Effector memory CD4-positive, alpha-beta T cell (primary cell): ENCODE measurements around the gene MTG1.

Experiments used
- DNase-seq, 3 donors: peaks; one replicate each; pipeline ENCODE4 v3.0.0-alpha.2; 2020
- H3K27ac ChIP-seq: 2 replicates; pipeline ENCODE4 v1.7.0; 2013; ENCODE audit warnings: mild to moderate bottlenecking, low read length, moderate library complexity; ENCODE audit not compliant: insufficient read depth, poor library complexity, severe bottlenecking
- H3K27me3 ChIP-seq: replicated peaks from 2 replicates; pipeline ENCODE4 v1.7.0; 2013; ENCODE audit warnings: mild to moderate bottlenecking, low read length; ENCODE audit not compliant: insufficient read depth, control insufficient read depth, poor library complexity, severe bottlenecking
- H3K36me3 ChIP-seq: 2 replicates; pipeline ENCODE4 v1.7.0; 2013; ENCODE audit warnings: mild to moderate bottlenecking, low read length, moderate library complexity; ENCODE audit not compliant: control insufficient read depth, insufficient read depth
- H3K4me1 ChIP-seq: 2 replicates; pipeline ENCODE4 v1.7.0; 2013; ENCODE audit warnings: low read length, mild to moderate bottlenecking; ENCODE audit not compliant: control insufficient read depth, insufficient read depth, poor library complexity, severe bottlenecking
- H3K4me3 ChIP-seq: 2 replicates; pipeline ENCODE4 v1.7.0; 2013; ENCODE audit warnings: low read length, low read depth, mild to moderate bottlenecking; ENCODE audit not compliant: insufficient read depth, poor library complexity, severe bottlenecking
- H3K9me3 ChIP-seq: 2 replicates; pipeline ENCODE4 v1.7.0; 2013; ENCODE audit warnings: mild to moderate bottlenecking, low read length, moderate library complexity; ENCODE audit not compliant: control insufficient read depth
- total RNA-seq, 3 donors: gene quantifications; one replicate each; lab custom pipeline; 2026; lab: John Stamatoyannopoulos, UW

Gene MTG1, protein sequence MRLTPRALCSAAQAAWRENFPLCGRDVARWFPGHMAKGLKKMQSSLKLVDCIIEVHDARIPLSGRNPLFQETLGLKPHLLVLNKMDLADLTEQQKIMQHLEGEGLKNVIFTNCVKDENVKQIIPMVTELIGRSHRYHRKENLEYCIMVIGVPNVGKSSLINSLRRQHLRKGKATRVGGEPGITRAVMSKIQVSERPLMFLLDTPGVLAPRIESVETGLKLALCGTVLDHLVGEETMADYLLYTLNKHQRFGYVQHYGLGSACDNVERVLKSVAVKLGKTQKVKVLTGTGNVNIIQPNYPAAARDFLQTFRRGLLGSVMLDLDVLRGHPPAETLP
- total RNA-seq = 5.2 to 11.9 (median 10.6) reads per million in 3 donors

DNA sequence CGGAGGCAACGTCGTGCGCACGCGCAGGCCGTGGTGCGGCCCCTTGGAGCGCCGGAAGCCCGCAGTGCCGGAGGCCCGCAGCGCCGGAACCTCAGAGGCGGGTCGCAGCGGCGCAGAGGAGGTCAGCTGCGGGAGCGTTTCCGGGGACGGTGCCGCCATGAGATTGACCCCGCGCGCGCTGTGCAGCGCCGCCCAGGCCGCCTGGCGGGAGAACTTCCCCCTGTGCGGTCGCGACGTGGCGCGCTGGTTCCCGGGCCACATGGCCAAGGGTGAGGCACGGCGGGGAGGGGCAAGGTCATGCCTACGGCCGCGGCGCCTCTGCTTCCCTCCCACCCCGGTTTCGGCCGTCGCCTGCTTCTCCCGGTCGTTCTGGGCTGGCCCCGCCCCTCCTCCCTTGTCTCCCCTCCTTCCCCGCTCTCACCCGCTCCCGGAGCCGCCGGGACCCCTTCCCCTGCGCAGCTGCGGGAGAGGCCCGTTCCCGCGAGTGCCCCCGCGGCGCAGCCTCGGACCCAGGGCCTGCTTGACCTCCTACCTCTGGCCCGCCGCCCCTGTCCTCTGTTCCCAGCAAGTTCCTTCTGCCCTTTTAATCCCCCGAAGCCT is at the start of gene MTG1:
Gene MTG1, plus strand, starts transcription at position 94 of the 600 bp plus-strand sequence. Its CDS starts 64 bp downstream, at position 158.
- Histone ChIP-seq H3K4me3 (peak within 1 kb of the TSS; percentile 91), H3K4me1 (peaks cover 33% of the 10 kb centered on the region), H3K27ac (peak within 1 kb of the TSS; percentile 75), H3K36me3 (peaks cover 22% of the 10 kb centered on the region), H3K9me3 (no peaks in the 10 kb centered on the region), H3K27me3 (no peaks in the 10 kb centered on the region)
- peak; percentile 86 to 90 (median 88) for DNase-seq

DNA sequence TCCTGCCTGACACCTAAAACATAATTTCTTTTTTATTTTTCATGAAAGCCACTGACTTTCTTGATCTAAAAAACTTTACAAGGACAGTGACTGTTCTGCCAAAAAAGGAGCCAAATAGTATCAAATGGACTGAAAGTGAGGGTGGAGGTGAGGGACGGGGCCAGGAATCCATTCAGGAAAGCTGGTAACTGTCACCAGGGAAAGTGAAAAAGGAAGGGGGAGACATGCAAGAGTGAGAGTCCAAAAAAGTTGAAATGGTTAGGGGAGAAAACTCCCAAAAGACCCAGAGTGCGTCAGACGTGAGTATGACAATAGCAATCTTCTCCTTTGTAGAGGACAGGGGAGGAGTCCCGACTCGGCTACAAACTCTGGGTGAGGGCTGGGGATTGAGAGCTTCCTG is 49.7 kb upstream of the MTG1 start:
- Histone ChIP-seq H3K27me3 (peaks cover 34% of the 10 kb centered on the region), H3K4me1 (no peaks in the 10 kb centered on the region), H3K27ac (no peak overlapping the region), H3K36me3 (no peaks in the 10 kb centered on the region), H3K9me3 (no peaks in the 10 kb centered on the region), H3K4me3 (no peak overlapping the region)
- no peak for DNase-seq

DNA sequence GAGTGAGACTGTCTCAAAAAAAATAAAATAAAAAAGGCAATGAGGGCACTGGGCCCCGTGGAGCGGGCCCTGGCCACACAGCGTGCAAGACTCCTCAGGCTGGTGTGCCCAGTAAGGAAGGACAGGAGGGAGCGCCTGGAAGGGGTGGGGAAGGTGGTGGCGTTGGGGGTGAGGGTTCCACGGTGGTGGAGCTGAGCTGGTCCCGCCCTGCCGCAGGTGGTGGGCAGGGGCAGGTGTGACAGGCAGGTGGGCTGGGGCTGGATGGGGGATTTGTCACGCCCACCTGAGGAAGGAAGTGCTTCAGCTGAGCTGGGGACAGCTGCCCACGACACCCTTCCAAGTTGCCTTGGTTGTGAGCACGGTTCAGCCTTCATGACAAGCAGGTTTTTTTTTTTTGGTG is 47.5 kb upstream of the MTG1 start:
- no peaks in the 10 kb centered on the region for H3K9me3 ChIP-seq
- H3K4me3 ChIP-seq = no peak overlapping the region
- no peak for DNase-seq
- H3K4me1 ChIP-seq = no peaks in the 10 kb centered on the region
- peaks cover 34% of the 10 kb centered on the region for H3K27me3 ChIP-seq
- H3K27ac ChIP-seq = no peak overlapping the region
- no peaks in the 10 kb centered on the region for H3K36me3 ChIP-seq

DNA sequence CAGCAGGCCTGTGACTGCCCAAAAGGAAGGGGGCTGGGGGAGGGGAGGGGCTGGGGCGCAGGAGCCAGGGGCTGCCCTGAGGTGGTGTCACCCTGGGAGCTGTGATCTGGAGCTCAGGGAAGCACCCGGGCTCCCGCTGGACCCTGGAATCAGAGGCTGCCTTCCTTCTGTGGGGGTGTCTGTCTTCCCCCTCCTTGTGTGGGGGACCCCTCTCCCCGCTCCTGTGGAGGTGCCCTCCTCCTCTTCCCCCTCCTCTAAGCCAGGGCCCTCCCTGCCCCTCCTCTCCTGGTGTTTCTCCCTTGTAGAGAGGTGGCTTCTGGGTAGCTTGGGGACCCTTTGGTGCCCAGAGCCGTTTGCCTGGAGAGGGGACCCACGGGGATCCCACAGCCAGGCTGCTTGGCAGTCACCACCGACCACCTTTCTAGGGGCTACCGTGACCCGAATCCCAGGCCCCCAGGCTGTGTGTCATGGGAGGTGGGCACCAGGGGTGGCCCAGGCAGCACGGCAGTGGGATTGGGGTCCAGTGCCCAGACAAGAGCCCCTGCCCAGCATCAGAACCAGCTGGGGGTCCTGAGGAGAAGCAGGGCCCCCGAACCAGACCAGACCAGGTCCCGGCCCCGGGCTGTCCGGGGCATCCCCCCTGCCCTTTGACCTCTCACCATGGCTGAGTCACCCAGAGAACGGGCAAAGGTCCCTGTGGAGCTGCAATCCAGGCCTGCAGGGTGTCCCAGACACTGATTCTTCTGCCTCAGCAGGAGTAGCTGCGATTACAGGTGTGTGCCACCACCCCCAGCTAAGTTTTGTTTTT is 46.0 kb upstream of the MTG1 start:
- no peaks in the 10 kb centered on the region for H3K4me1 ChIP-seq
- peaks cover 34% of the 10 kb centered on the region for H3K27me3 ChIP-seq
- no peaks in the 10 kb centered on the region for H3K9me3 ChIP-seq
- DNase-seq = no peak
- H3K4me3 ChIP-seq = no peak overlapping the region
- no peaks in the 10 kb centered on the region for H3K36me3 ChIP-seq
- no peak overlapping the region for H3K27ac ChIP-seq

DNA sequence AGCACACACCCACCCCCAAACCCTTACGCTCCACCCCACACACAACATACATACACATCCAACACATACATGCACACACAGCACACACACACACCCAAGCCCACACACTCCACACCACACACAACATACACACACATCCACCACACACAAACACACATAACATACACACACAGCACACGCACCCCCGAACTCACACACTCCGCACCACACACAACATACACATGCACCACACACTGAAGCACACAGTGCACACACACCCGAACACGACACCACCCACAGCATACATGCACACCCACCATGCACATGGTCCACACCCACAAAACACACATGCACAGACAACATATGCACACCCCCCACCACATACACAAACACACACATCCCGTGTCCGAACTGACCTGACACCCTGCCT is 44.8 kb upstream of the MTG1 start:
- Histone ChIP-seq H3K27me3 (peaks cover 27% of the 10 kb centered on the region), H3K4me1 (no peaks in the 10 kb centered on the region), H3K9me3 (no peaks in the 10 kb centered on the region), H3K27ac (no peak overlapping the region), H3K36me3 (no peaks in the 10 kb centered on the region), H3K4me3 (no peak overlapping the region)
- no peak for DNase-seq

DNA sequence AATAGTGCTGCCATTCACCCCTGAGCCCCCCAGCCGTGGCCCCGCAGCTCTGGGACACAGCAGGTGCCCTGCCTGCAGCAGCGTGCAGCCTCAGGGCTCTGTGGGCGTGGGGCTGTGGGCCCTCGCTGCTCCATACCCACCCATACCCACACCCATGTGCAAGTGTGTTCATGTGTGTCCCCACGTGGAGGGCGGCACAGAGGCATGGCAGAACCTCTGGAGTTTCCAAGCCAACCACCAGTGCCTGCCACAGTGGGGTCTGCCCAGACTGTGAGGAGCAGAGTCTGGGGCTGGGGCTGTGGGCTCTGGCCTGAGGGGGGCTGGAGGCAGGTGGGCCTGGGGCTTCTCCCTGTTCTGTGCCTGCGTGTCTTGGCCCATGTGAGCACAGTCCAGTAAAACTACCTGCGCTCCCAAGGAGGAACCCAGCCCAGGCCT is 44.4 kb upstream of the MTG1 start:
- Histone ChIP-seq H3K36me3 (no peaks in the 10 kb centered on the region), H3K9me3 (no peaks in the 10 kb centered on the region), H3K4me3 (no peak overlapping the region), H3K27ac (no peak overlapping the region), H3K4me1 (no peaks in the 10 kb centered on the region), H3K27me3 (peaks cover 24% of the 10 kb centered on the region)
- no peak for DNase-seq

DNA sequence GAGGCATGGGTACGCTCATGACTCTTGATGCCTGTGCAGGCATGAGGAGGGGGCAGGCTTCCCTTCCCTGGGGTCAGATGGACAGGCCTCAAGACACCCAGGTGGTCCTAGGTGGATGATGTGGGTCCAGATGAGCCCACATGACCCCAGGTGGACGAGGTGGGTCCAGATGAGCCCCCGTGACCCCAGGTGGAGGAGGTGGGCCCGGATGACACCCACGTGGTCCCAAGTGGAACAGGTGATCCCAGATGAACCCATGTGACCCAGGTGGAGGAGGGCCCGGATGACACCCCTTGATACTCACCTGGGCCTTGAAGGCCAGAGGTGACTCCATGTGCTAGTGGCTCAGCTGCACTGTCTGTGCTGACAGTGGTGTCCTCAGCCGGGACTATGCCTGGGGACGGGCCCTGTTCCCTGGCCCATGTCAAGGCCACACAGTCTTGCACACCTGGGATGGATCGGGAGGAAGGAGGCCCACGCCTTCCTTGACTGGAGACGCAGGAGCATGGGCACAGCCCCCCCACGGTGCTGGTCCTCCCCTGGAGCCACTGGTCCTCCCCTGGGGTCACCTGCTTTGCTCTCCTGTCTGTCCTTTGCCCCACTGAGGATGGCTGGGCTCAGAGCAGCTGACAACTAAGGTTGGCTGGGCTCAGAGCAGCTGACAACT is 43.5 kb upstream of the MTG1 start:
- no peak for DNase-seq
- Histone ChIP-seq H3K4me3 (no peak overlapping the region), H3K27me3 (peaks cover 18% of the 10 kb centered on the region), H3K36me3 (no peaks in the 10 kb centered on the region), H3K27ac (no peak overlapping the region), H3K9me3 (no peaks in the 10 kb centered on the region), H3K4me1 (no peaks in the 10 kb centered on the region)

DNA sequence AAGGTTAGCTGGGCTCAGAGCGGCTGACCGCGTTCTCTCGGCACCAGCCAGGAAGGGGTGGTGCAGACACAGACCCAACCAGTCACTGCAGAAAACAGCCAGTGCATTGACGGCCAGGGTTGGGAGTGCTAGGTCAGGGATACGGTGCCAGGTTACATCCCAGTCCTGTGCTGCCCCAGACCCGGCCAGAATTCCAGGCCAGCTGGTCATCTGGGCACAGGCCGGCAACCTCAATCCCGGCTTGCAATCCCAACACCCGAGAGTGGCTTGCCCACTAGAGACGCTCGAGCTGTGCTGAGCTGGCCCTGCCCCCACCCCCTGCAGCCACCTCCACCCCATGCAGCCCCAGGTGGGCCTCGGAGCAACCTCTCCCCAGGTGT is 43.0 kb upstream of the MTG1 start:
- no peaks in the 10 kb centered on the region for H3K4me1 ChIP-seq
- H3K27ac ChIP-seq = no peak overlapping the region
- no peak overlapping the region for H3K4me3 ChIP-seq
- no peaks in the 10 kb centered on the region for H3K9me3 ChIP-seq
- DNase-seq = no peak
- no peaks in the 10 kb centered on the region for H3K36me3 ChIP-seq
- H3K27me3 ChIP-seq = peaks cover 13% of the 10 kb centered on the region

DNA sequence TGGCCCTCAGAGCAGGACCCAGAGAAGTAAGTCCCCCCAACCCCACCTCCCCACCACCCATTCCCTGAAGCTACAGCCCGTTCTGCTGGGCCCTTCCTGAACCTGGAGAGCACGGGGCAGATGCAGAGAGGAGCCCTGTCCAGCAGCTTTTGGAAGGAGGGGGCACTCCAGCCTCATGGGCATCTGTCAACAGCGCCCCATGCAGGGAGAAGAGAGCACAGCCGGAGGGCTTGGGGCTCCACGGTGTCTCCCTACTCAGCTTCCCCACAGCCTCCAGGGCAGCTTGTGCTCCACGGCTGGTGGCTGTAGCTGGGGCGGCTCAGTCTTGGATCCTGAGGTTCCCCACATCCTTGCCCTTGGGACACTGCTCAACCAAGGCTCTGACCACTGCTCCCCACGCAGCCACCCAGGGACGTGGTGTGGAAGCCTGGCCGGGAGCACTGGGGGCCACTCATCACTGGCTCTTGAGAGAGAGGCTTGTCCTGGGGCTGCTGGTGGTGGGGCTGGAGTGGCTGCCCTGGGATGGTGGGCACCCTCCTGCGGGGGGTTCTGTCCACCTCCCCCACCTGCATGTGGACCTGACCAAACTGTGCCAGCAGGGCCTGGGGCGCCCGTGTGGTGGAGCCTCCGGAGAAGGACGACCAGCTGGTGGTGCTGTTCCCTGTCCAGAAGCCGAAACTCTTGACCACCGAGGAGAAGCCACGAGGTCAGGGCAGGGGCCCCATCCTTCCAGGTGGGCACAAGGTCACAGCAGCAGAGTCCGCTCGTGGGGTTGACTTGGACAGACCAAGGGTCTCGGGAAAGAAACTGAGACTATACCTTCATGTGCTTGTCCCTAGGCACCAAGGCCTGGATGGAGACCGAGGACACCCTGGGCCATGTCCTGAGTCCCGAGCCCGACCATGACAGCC is 42.3 kb upstream of the MTG1 start:
- Histone ChIP-seq H3K9me3 (no peaks in the 10 kb centered on the region), H3K4me1 (peaks cover 1% of the 10 kb centered on the region), H3K27me3 (peaks cover 13% of the 10 kb centered on the region), H3K27ac (no peak overlapping the region), H3K36me3 (no peaks in the 10 kb centered on the region), H3K4me3 (no peak overlapping the region)
- DNase-seq = no peak
